Tongue (tissue), 3 donors: ENCODE measurements around the gene TRIOBP. TPM values are rescaled to one million over a fixed set of nuclear protein-coding genes. Genes with fewer than 3 reads are reported as not detected.

Experiments
- DNase-seq: peaks from one replicate; pipeline ENCODE4 v3.0.0-alpha.2; 2015
- small RNA-seq: library from RNA; depleted of rRNA; stranded (forward); fragments of <200 nt; gene quantifications from one replicate; pipeline ENCODE3, GENCODE V24; 2014; ENCODE audit warnings: low replicate concordance
- total RNA-seq: library from RNA; depleted of rRNA; stranded (reverse); fragments of >200 nt; gene quantifications from one replicate; pipeline ENCODE4 v1.2.3, GENCODE V29; 2014

The TRIOBP gene
- total RNA-seq, 1 donor from 2014 or later = 87.7 TPM

DNA sequence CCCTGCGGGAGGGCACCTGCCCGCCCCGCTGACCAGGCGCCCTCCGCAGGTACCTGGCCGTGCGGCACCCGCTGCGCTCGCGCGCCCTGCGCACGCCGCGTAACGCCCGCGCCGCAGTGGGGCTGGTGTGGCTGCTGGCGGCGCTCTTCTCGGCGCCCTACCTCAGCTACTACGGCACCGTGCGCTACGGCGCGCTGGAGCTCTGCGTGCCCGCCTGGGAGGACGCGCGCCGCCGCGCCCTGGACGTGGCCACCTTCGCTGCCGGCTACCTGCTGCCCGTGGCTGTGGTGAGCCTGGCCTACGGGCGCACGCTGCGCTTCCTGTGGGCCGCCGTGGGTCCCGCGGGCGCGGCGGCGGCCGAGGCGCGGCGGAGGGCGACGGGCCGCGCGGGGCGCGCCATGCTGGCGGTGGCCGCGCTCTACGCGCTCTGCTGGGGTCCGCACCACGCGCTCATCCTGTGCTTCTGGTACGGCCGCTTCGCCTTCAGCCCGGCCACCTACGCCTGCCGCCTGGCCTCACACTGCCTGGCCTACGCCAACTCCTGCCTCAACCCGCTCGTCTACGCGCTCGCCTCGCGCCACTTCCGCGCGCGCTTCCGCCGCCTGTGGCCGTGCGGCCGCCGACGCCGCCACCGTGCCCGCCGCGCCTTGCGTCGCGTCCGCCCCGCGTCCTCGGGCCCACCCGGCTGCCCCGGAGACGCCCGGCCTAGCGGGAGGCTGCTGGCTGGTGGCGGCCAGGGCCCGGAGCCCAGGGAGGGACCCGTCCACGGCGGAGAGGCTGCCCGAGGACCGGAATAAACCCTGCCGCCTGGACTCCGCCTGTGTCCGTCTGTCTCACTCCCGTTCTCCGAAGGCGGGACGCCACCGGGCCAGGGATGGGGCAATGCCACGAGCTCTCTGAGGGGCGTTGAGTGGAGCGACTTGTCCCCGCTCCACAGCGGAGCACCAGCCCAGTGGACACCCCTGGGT, 128.1 kb downstream of the TRIOBP start:
- DNase-seq = no peak

Small RNA genes within 50 kb of the gene (small RNA-seq; reads per million reads assigned to genes)
- gene RN7SL385P = not detected

Other genes with a start within 250 kb of the TRIOBP start
- 8.7 TPM for gene MFNG, start 210.7 kb upstream of the TRIOBP start, total RNA-seq
- gene CARD10, start 177.6 kb upstream of the TRIOBP start, total RNA-seq = 12.2 TPM
- 25.5 TPM for gene CDC42EP1, start 136.6 kb upstream of the TRIOBP start, total RNA-seq
- gene LGALS2, start 117.0 kb upstream of the TRIOBP start, total RNA-seq = not detected
- 47.5 TPM for gene GGA1, start 88.2 kb upstream of the TRIOBP start, total RNA-seq
- 31.8 TPM for gene SH3BP1, start 57.4 kb upstream of the TRIOBP start, total RNA-seq
- 12.3 TPM for gene PDXP, start 38.3 kb upstream of the TRIOBP start, total RNA-seq
- 1,436 TPM for gene LGALS1, start 21.4 kb upstream of the TRIOBP start, total RNA-seq
- gene NOL12, start 10.7 kb upstream of the TRIOBP start, total RNA-seq = 19.4 TPM
- gene GCAT, start 110.9 kb downstream of the TRIOBP start, total RNA-seq = 16.7 TPM
- gene GALR3, start 126.3 kb downstream of the TRIOBP start, total RNA-seq = not detected
- 23.5 TPM for gene ANKRD54, start 147.3 kb downstream of the TRIOBP start, total RNA-seq
- 606 TPM for gene EIF3L, start 152.4 kb downstream of the TRIOBP start, total RNA-seq
- 19.3 TPM for gene MICALL1, start 209.2 kb downstream of the TRIOBP start, total RNA-seq